GM18498 (cell line): ENCODE results near the gene ROBO2.

Experiments
- ATAC-seq: cut with Tn5 transposase; IDR thresholded peaks from one replicate; pipeline ENCODE4 v1.9.1; 2021; ENCODE audit warnings: mild to moderate bottlenecking, moderate library complexity; ENCODE audit not compliant: unreplicated experiment

ROBO2 gene

DNA sequence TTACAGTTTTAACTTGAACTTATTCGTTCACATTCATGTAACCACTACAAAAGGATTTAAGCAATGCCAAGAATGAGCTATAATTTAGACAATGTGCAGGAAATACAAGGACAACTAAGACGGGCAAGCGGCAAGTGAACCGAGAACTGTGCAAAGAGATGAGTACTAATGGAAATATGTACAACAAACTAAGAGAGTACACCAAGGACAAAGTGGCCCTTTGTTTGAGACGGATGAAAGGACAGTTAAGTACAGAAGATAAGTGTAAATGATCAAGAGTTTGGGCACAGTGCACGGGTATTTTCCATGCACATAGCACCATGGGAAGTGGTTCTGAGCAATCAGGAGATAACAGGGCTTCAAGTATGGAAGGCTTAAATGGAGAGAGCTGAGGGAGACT lies 281.7 kb downstream of the ROBO2 start:
- no peak for ATAC-seq

DNA sequence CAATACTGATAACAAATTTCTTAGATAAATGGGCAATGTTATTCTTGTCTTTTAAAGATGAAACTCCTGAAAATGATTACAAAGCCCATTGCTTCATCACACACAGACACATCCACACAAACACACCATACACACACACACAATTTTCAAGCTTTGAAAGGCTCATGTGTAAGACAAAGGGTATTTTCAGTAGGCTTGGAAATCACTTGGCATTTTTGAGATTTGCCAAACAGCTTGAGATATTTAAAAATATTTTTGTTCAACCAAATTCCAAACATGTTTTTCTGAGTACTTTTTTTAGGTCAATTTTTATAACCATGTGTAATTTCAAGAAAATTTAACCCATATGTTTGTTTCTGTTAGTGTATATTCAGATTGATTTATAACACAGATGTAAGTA lies 283.7 kb downstream of the ROBO2 start:
- ATAC-seq = no peak

DNA sequence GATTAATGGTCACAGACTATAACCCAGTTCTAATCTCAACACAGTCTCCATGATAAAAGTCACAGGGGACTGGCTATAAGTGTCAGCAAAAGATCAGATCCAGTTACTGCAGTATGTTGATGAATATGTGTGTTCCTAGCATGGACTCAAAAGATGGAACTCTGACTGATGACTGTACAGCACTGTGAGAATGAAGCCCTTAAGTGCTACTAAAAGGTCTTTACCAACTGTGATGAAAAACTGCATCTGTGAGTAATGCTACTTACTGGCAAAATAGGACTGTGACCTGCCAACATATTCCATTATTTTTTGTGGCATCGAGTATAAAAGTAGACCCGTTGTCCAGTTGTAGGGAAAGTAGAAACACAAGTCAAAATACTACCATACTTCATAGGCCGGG lies 284.2 kb downstream of the ROBO2 start:
- ATAC-seq = no peak

DNA sequence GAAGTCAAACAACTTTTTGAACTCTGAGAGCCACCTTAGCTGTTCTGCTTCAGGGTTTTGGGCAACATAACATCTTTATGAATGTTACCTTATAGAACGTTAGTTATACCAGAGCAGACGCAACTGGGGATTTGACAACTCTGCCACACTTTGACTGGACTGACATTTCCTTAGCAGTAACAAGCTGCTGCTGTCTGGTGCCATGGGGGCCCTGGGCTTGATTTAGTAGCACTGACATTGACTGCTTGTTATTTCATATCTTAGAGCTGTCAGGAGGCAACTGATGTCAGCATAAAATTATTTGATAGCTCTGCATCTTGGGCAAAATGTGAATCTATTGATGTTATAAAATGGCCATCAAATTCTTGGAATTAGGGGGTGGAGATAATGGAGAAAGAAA lies 285.4 kb downstream of the ROBO2 start:
- ATAC-seq = no peak

DNA sequence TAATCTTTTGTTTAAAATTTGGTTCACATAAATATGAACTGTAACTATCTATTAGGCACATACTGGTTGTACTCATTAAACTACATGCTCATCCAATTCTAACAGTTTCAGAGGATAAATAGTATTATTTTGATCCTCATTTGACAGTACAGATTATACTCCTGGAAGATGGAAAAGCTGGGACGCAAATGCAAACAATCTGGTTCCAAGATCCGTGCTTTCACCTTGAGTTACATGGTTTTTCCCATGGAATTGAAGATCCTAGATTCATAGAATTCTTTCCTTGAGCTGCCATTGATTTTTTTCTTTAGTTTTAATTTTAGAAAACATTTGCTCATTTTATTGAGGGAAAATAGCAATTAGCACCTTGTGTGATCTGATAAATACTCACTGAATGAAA lies 285.8 kb downstream of the ROBO2 start:
- ATAC-seq = no peak

DNA sequence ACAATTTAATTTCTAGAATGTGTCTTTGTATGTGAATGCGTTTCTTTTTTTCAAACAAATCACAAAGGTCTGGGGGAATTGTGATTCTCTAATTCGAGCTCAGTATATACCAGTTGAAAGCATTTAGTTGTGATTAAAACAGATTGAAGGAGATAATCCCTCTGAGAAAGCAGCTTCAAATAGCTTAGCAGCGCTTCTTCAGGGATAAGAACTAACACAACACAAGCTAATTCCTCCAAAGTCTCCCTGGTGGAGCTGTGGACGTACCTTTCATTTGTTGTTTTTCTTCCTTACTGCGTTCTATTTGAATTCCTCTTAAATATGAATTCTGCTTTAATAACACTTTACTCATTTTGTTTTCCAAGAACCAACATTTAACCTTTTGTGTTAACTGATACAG lies 286.7 kb downstream of the ROBO2 start:
- ATAC-seq = no peak

DNA sequence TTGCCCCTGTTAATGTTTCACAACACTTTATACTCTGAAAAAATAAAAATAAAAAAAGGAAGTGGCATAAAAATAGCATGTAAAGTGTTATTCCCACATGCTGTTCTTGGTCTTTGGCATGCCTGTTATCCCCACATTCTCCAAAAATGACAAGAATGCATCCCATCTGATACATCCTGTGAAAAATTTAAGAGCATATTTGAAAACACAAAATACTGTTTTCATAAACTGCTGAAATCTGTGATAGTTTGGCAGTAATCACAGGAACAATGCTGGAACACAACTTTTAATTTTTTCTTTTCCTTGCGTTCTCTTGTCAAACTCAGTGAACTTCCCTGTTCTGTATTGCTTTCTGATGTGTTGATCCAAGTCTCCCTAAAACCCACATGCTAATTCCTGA lies 288.8 kb downstream of the ROBO2 start:
- ATAC-seq = no peak

DNA sequence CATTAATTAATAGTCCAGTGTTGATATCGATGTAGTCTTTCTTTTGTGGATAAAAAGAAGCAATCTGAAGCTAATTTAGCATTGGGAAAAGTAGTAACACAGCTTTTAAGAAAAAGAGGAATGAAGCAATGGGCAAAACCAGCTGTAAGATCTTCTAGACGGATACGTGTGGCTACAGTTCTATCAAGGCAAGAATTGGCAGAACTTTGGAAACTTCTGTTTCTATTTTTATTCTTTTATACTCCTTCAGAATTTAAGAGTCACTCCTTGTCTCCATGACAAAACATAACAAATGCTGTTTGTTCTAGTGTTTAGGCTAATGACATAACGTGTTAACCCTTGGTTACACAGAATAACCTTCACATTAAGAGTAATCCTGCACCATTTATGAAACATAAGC lies 289.2 kb downstream of the ROBO2 start:
- ATAC-seq = no peak

DNA sequence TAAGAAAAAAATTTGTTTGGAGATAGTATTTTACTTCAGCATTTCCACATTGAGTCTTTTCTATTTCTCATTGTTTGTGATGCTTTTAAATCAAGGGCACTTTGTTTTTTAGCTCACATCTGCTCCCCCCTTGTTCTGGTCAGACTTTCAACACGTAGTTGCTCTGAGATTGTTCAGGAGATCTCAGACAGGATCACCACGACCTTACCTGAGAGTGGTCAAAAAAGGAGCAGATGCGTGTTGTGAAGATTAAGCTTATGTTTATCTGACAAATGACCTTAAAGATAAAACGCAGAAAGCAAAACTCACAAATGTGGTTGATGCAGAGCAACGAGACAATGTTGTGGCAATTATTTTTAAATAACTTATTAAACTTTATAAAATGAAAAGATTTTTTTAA lies 298.3 kb downstream of the ROBO2 start:
- ATAC-seq = no peak

DNA sequence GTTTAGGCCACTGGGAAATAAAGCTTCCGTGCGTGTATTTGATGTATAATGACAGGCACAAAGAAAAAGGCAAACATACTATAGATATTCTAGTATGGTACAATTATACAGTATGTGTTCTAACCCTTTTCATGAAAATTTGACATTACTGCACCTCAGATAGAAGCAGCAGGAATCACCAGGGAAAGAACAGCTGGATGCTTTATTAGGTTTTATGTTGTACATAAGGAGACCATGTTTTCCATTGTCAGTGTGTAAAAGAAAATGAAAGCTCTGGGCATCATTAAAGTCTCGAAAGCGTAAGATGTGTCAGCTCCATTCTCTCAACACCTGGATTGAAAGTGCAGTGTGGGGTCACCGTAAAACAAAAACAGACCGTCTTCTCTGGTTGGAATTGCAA lies 302.1 kb downstream of the ROBO2 start:
- ATAC-seq = no peak

DNA sequence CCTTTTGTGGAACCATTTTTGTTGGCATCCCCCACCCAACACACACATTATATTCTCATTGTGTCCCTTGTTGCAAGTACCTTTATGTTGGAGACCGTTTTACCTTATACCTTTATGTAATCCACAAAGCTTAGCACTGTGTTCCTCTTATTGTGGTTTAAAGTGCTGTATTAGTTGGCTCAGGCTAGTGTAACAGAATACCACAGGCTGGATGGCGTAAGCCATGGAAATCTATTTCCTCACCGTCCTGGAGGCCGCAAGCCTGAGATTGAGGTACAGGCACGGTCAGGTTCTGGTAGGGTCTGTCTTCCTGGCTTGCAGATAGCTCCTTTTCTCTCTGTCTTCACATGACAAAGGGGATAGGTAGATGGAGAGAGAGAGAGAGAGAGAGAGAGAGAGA lies 302.8 kb downstream of the ROBO2 start:
- no peak for ATAC-seq

DNA sequence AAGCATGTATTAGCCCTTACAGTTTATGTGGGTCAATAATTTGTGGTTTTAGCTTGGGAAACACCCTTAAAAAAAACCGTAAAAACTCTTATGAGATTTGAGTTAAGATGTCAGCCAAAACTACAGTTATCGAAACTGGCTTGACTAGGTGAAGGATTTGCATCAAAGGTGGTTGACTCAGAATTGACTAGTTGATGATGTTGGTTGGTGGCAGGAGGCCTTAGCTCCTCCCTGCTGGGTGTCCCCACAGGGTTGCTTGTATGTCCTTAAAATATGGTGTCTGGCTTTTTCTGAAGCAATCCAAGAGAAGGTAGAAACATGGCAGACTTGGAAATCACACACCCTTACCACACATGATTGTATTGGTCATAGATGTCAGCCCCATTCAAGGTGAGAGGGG lies 305.1 kb downstream of the ROBO2 start:
- ATAC-seq = no peak

DNA sequence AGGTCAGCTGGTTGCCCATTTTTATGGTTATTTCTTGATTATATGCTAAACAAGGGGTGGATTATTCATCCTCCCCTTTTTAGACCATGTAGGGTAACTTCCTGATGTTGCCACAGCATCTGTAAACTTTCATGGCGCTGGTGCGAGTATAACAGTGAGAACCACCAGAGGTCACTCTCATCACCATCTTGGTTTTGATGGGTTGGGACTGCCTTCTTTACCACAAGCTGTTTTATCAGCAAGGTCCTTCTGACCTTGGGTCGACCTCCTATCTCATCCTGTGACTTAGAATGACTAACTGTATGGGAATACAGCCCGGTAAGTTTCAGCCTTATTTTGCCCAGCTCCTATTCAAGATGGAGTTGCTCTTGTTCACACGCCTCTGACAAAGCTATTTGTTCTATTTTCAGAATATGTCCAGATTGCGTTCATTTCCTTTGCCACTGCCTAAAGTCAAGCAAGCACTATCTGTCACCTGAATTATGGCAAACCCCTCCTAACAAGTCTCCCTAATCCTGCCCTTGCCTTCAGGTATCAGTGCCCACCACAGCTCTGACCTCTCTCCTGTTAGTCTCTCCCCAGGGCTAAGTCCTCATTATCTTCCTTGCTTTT lies 308.5 kb downstream of the ROBO2 start:
- no peak for ATAC-seq

DNA sequence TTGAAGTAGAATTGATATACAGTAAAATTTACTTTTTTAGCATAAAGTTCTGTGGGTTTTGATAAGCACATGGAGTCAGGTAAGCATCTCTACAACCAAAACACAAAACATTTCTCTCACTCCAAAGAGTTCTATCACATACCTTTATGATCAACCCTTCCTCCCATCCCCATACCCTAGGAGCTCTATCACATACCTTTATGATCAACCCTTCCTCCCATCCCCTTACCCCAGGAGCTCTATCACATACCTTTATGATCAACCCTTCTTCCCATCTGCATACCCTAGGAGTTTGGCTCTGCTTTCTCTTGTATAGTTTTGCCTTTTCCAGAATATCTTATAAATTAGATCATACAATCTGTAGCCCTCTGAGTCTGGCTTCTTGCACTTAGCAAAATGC lies 315.1 kb downstream of the ROBO2 start:
- ATAC-seq = no peak

DNA sequence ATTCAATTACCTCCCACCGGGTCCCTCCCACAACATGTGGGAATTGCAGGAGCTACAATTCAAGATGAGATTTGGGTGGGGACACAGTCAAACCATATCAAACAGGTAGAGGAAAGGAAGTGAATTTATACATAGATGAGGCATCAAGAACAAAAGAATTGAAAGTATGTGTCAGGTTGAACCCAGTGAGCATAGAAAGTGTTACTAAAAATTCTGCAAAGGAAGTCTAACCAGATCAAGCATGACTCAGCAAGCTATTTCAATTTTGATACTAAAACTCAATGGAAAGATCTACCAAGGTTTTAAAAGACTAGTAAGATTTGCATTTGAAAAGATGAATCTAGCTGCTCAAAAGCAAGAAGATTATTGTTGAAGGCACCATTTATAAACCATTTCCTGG lies 323.0 kb downstream of the ROBO2 start:
- no peak for ATAC-seq

DNA sequence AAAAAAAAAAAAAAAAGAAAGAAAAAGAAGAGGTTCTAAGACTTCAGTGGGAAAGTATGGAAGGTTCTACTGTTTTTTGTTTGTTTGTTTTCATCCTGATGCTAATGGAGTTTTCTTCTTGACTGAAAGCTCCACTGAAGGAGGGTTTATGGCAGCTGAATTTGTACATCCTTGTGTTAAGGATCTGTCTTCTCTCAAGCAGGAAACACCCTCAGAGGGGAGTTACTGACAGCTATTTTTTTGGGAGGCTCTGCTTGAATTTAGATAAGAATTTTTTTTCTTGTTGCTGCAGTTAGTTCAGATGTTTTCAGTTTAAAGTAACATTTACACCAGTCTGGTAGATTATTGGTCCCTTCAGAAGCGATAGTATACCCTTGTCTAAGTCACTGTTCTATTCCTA lies 325.3 kb downstream of the ROBO2 start:
- ATAC-seq = no peak

DNA sequence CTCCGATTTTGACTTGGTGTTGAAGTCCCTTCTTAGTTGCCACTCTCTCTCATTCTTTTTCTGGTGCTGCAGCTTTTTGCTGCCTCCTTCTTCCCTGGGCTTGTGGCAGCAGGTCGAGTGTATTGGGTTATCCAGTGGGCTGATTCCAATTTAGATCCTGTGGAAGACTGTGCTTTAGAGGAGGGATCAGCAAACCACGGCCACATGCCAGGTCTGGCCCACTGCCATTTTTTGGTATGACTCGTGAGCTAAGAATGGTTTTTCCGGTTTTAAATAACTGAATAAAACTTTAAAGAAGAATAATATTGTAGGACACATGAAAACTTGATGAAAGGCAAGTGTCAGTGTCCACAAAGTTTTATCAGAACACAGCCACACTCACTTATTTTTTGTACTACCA lies 330.5 kb downstream of the ROBO2 start:
- no peak for ATAC-seq

DNA sequence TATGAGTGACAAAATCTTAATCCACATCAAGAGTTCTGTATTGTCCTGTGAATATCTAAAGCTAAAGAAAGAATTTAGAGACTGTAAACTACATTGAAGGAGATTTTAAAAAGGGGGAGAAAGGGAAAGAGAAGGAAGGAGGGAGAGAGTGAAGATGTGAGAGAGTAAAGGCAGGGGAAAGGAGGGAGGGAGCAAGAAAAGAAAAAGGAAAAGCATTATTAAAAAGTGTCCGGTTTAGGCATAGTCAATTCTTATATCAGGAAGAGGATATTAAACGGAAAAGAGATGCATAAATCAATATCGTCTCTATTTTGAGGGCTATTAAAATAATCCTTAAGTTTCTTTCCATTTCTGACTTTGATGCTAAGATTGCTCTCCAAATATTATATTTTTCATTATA lies 332.1 kb downstream of the ROBO2 start:
- ATAC-seq = no peak

DNA sequence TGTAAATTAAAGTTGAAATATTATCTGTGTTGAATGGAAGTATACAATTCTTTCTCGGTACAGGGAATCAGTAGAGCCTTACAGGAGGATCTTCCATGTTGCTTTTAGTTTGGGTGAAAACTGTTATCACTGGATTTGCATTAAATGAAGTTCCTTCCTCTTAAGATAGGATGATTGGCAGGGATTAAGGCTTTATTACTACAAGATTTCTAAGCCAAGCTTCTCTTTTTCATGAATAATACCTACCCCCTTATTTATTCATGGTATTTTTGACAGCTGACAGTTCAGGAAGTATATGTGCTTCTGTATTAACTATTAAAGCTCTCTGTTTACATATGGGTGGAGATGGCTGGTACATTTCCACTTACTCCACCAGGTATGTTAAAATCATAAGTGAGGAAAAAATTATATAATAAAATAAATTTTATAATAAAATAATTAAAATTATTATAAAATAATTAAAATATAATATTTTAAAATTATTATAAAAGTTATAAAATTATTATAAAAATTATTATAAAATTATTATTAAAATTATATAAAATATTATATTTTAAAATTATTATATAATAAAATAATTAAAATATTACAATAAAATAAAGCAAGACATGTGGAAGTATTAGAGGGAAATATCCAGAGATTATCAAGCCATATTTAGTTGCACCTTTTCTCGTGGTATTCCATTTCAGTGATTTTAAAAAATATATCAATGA lies 332.9 kb downstream of the ROBO2 start:
- no peak for ATAC-seq

DNA sequence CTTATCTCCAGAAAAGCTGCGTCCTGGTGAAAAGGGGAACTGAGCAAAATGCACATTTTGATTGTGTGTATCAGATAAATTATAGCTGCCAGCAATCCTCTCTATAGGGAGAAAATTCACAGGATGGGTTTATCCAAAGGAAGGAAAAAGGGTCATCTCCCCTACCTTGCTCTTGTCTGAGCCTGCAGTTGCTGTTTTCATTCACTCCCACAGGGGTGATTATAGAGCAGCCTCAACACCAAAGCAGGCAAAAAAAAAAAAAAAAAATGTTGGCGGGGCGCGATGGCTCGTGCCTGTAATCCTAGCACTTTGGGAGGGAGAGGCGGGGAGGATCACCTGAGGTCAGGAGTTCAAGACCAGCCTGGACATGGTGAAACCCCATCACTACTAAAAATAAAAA lies 333.7 kb downstream of the ROBO2 start:
- no peak for ATAC-seq

DNA sequence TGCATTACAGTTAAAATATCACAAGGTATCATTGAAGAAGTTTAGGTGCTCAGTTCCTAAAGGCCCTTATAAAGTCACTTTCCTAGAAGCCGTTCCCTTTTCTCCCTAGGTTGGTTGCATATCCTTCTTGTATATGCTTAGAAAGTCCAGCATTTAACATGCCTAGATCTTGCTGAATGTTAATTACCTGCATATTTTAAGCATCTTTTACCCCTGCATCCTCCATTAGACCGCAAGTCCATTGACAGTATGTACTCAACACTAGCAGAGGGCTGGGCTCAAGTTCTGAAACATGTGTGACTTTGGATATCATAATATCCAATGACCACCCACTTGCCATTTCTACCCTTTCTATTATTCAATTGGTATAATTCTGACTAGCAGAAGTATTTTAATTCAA lies 336.6 kb downstream of the ROBO2 start:
- ATAC-seq = no peak

DNA sequence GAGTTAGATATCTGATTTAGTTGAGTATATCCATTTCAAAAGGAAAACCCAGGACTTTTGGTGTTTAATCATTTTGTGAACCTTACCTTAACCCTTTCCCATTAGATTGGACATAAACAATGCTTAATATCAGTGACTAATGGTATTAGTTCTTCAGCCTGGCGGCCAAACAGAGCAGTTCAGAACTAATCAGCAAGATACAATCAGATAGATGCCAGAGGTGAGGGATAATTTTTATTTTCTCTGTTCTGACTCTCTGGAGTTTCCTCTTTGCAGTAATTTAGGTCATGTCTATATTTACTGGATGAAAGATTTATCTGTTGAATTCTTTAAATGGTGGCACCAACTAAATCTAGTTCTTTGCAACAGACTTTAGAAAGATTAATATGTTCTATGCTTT lies 337.8 kb downstream of the ROBO2 start:
- no peak for ATAC-seq

DNA sequence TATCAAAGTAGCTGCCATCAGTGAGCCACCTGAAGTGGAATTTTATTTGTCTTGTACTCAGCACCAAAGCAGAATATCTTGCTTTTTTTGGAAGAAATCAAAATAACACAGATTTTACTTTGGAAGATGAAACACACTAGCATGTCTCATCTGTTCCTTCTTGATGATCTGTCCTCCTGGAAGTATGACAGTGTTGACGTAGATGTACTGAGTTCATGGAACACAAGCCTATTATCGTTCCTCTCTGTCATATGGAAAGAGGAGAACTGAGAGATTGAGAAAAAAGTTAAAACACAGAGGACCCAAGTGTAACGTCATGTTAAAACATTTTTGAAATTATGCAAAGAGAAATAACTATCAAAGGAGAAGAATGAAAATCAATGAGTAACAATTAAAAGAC lies 340.2 kb downstream of the ROBO2 start:
- ATAC-seq = no peak
